IMR-90 (cell line): Measurements from ENCODE around the gene SHISA3. TPM values are rescaled to one million over a fixed set of nuclear protein-coding genes. Genes with fewer than 3 reads are reported as not detected.

Experiments used
- ATAC-seq: fragments of 200-7000 bp; cut with Tn5 transposase; 2 replicates; pipeline ENCODE4 v1.9.1; 2020; ENCODE audit warnings: low read depth, mild to moderate bottlenecking, moderate library complexity
- BruUV-seq: library from RNA; stranded (reverse); fragments of 400-500 nt; replicated peaks from 2 replicates; lab custom pipeline; 2021; lab: Mats Ljungman, UMichigan
- CTCF ChIA-PET: fragments of 300-600 bp; formaldehyde crosslinking; extraction: SDS; loops from one replicate; lab custom pipeline; 2021; ENCODE audit warnings: antibody characterized with exemption; lab: Yijun Ruan, JAX
- POLR2A ChIA-PET: fragments of 300-600 bp; sonication (Branson Sonifier 250); formaldehyde crosslinking; loops from one replicate; lab custom pipeline; 2022; ENCODE audit warnings: antibody characterized with exemption; ENCODE audit not compliant: unreplicated experiment; lab: Charles Lee
- DNase-seq: peaks from one replicate; pipeline ENCODE4 v3.0.0; 2013
- H2AFZ ChIP-seq: replicated peaks from 2 replicates; pipeline ENCODE3; 2013; ENCODE audit warnings: low read length, mild to moderate bottlenecking; ENCODE audit not compliant: poor library complexity
- H2AK5ac ChIP-seq: 2 replicates; pipeline ENCODE4 v1.6.1; 2013; ENCODE audit warnings: low read depth, low read length, inconsistent platforms
- H2AK9ac ChIP-seq: replicated peaks from 2 replicates; pipeline ENCODE3; 2013; ENCODE audit warnings: mild to moderate bottlenecking, low read depth, low read length, moderate library complexity; ENCODE audit not compliant: poor library complexity
- H2BK120ac ChIP-seq: 2 replicates; pipeline ENCODE4 v1.6.1; 2013; ENCODE audit warnings: low read depth, low read length, inconsistent platforms
- H2BK15ac ChIP-seq: 3 replicates; pipeline ENCODE4 v1.6.1; 2013; ENCODE audit warnings: low read depth, low read length, inconsistent platforms
- H2BK20ac ChIP-seq: 2 replicates; pipeline ENCODE4 v1.6.1; 2013; ENCODE audit warnings: low read depth, mild to moderate bottlenecking, inconsistent platforms, low read length, moderate library complexity
- H2BK5ac ChIP-seq: 2 replicates; pipeline ENCODE4 v1.6.1; 2013; ENCODE audit warnings: mild to moderate bottlenecking, low read depth, low read length, inconsistent platforms; ENCODE audit not compliant: poor library complexity, severe bottlenecking
- H3K14ac ChIP-seq: replicated peaks from 2 replicates; pipeline ENCODE4 v1.6.1; 2013; ENCODE audit warnings: low read depth, low read length, inconsistent platforms
- H3K18ac ChIP-seq: 2 replicates; pipeline ENCODE4 v1.6.1; 2013; ENCODE audit warnings: low read depth, low read length, control low read depth
- H3K23ac ChIP-seq: 2 replicates; pipeline ENCODE4 v1.6.1; 2013; ENCODE audit warnings: low read depth, low read length, inconsistent platforms
- H3K27ac ChIP-seq: 2 replicates; pipeline ENCODE4 v1.5.1; 2013; ENCODE audit warnings: mild to moderate bottlenecking, control low read depth, low read length; ENCODE audit not compliant: insufficient read depth
- H3K27me3 ChIP-seq: 2 replicates; pipeline ENCODE4 v1.6.1; 2013; ENCODE audit warnings: low read length; ENCODE audit not compliant: control insufficient read depth, insufficient read depth
- H3K36me3 ChIP-seq: 2 replicates; pipeline ENCODE4 v1.6.1; 2013; ENCODE audit warnings: low read length, mixed read lengths; ENCODE audit not compliant: control insufficient read depth, insufficient read depth
- H3K4ac ChIP-seq: 2 replicates; pipeline ENCODE4 v1.6.1; 2013; ENCODE audit warnings: low read depth, low read length, inconsistent platforms
- H3K4me1 ChIP-seq: 2 replicates; pipeline ENCODE4 v1.6.1; 2013; ENCODE audit warnings: low read length, mixed read lengths; ENCODE audit not compliant: control insufficient read depth, insufficient read depth
- H3K4me2 ChIP-seq: 2 replicates; pipeline ENCODE4 v1.6.1; 2013; ENCODE audit warnings: low read depth, mild to moderate bottlenecking, control low read depth, low read length, moderate library complexity
- H3K4me3 ChIP-seq: 2 replicates; pipeline ENCODE4 v1.5.1; 2013; ENCODE audit warnings: low read depth, mild to moderate bottlenecking, control low read depth, low read length, moderate library complexity; ENCODE audit not compliant: insufficient read depth
- H3K56ac ChIP-seq: 2 replicates; pipeline ENCODE4 v1.6.1; 2013; ENCODE audit warnings: low read length, inconsistent platforms; ENCODE audit not compliant: insufficient read depth; ENCODE audit errors: extremely low read depth
- H3K79me1 ChIP-seq, 2 experiments: 2 replicates each; pipeline ENCODE4 v1.6.1; 2013; ENCODE audit warnings: low read length in 2 of 2, inconsistent platforms in 1 of 2, low read depth in 1 of 2
- H3K9ac ChIP-seq: 2 replicates; pipeline ENCODE4 v1.6.1; 2013; ENCODE audit warnings: low read depth, low read length, control low read depth
- H3K9me1 ChIP-seq: 2 replicates; pipeline ENCODE4 v1.6.1; 2013; ENCODE audit warnings: low read length, inconsistent platforms; ENCODE audit not compliant: insufficient read depth
- H3K9me3 ChIP-seq: 2 replicates; pipeline ENCODE4 v1.6.1; 2013; ENCODE audit warnings: low read length; ENCODE audit not compliant: control insufficient read depth, insufficient read depth
- H4K20me1 ChIP-seq: 2 replicates; pipeline ENCODE4 v1.6.1; 2013; ENCODE audit warnings: low read length, inconsistent platforms; ENCODE audit not compliant: insufficient read depth
- H4K5ac ChIP-seq: 2 replicates; pipeline ENCODE4 v1.6.1; 2013; ENCODE audit warnings: mild to moderate bottlenecking, low read depth, low read length, control low read depth
- H4K8ac ChIP-seq, 2 experiments: 2 replicates each; pipeline ENCODE4 v1.6.1; 2013; ENCODE audit warnings: low read depth in 2 of 2, low read length in 2 of 2, control low read depth in 1 of 2, inconsistent platforms in 1 of 2
- H4K91ac ChIP-seq: 2 replicates; pipeline ENCODE4 v1.6.1; 2013; ENCODE audit warnings: low read depth, low read length, inconsistent platforms; ENCODE audit not compliant: insufficient read depth
- BHLHE40 ChIP-seq: fragments of 150-350 bp; IDR thresholded peaks from 2 replicates; pipeline ENCODE4 v1.6.1; 2016; ENCODE audit warnings: mild to moderate bottlenecking, low read depth, low read length
- WGBS, 2 experiments: methylation state at CpG; one replicate each; pipeline versions ENCODE4 v1.1.5 to v1.1.7; 2013; ENCODE audit warnings: missing lambda C conversion rate in 2 of 2; ENCODE audit not compliant: insufficient read length in 1 of 2; ENCODE audit errors: extremely low coverage in 2 of 2; 5-methylcytosine and 5-hydroxymethylcytosine counted together
- dilution Hi-C: fragments of 300-500 bp; cut with HindIII; formaldehyde crosslinking; loops from one replicate; pipeline ENCODE4 v1.14.3; 2018; ENCODE audit warnings: low sequenced_read_pairs; ENCODE audit not compliant: unreplicated experiment
- in situ Hi-C: fragments of 300-500 bp; cut with MboI; formaldehyde crosslinking; loops from 3 replicates; pipeline ENCODE4 v1.14.3; 2019; ENCODE audit warnings: low sequenced_read_pairs, inconsistent platforms, mixed read lengths
- intact Hi-C: fragments of 100-400 bp; cut with micrococcal nuclease; formaldehyde crosslinking; loops from 2 replicates; pipeline ENCODE4 v1.10.0; 2022
- polyA plus RNA-seq, 3 experiments: library from polyadenylated mRNA; depleted of rRNA; stranded (reverse); fragments of >200 nt; gene quantifications; 2 replicates each; pipeline ENCODE4 v1.2.3, GENCODE V29; 2012; ENCODE audit warnings: low replicate concordance in 1 of 3
- total RNA-seq: library from RNA; depleted of rRNA; stranded (reverse); fragments of >200 nt; gene quantifications from 2 replicates; pipeline ENCODE4 v1.2.3, GENCODE V29; 2012

The SHISA3 gene
- total and polyA plus RNA-seq, 2 of the 4 experiments (the other 2 are of a cell fraction) = 0.18 to 0.77 TPM

DNA sequence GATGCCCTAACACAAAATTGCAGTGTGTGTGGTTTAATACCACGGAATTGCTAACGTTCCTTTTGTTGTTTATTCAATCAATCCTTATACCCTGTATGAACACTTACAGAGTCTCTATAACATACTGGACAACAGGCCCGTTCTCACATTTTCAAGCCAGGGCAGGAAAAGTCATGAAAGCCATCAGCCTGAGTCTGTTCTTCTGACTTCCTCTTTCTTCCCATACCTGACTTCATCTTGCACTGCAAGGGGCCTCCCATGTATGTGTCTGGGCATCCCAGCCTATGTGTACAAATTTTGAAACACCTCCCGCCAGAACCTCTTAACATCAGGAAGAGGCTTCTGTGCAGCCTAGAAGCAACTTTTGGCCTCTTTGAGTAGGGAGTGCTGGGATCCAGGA lies 4.9 kb upstream of the SHISA3 start:
- BruUV-seq = no TSS peak
- H3K9me3 ChIP-seq = no peaks in the 10 kb centered on the region
- no peak overlapping the region for H3K9ac ChIP-seq
- no peak overlapping the region for H4K5ac ChIP-seq
- CTCF ChIA-PET = no interaction called here
- intact Hi-C loops = no loop called here
- peak overlapping the region; percentile 24; the same call in 1 of the 2 replicates for H2AK5ac ChIP-seq
- H2BK5ac ChIP-seq = no peak overlapping the region
- DNase-seq = no peak
- no peak overlapping the region for H3K18ac ChIP-seq
- H2BK120ac ChIP-seq = no peak overlapping the region
- H4K8ac ChIP-seq = no peak overlapping the region
- no peak overlapping the region for H3K27ac ChIP-seq
- no peak overlapping the region for H4K91ac ChIP-seq
- H2AFZ ChIP-seq = no peak overlapping the region
- H3K56ac ChIP-seq = no peak overlapping the region
- H3K9me1 ChIP-seq = no peaks in the 10 kb centered on the region
- no peaks in the 10 kb centered on the region; a peak in 1 of 4 replicates for H3K79me1 ChIP-seq
- H2AK9ac ChIP-seq = no peak overlapping the region
- no peak overlapping the region for H3K4me2 ChIP-seq
- H3K27me3 ChIP-seq = peaks cover 2% of the 10 kb centered on the region; the same call in 1 of the 2 replicates
- no peak overlapping the region for H3K14ac ChIP-seq
- POLR2A ChIA-PET = no interaction called here
- no peaks in the 10 kb centered on the region for H3K36me3 ChIP-seq
- H2BK20ac ChIP-seq = no peak overlapping the region
- no peak for TF ChIP-seq BHLHE40
- no peak for ATAC-seq
- H4K20me1 ChIP-seq = no peaks in the 10 kb centered on the region
- dilution Hi-C loops = no loop called here
- no peak overlapping the region for H2BK15ac ChIP-seq
- WGBS, 2 experiments = no CpG with 5 or more reads among the region's 4 CpGs
- H3K23ac ChIP-seq = no peak overlapping the region
- no peak overlapping the region for H3K4ac ChIP-seq
- no peak overlapping the region for H3K4me3 ChIP-seq
- in situ Hi-C loops = no loop called here
- H3K4me1 ChIP-seq = peaks cover 2% of the 10 kb centered on the region; the same call in 1 of the 2 replicates
